GM19463 (cell line): ENCODE data around the gene LRIG1.
A peak's percentile ranks its signal among the peaks of the same experiment; 100 is the strongest.
"Not testable (repeated sequence)": the region's sequence is repeated elsewhere in the genome, so short reads cannot be mapped to it uniquely, and the experiment has no call there.

Experiments used
- ATAC-seq: cut with Tn5 transposase; IDR thresholded peaks from one replicate; pipeline ENCODE4 v1.9.1; 2021; ENCODE audit warnings: mild to moderate bottlenecking, moderate library complexity; ENCODE audit not compliant: unreplicated experiment

LRIG1 gene

DNA sequence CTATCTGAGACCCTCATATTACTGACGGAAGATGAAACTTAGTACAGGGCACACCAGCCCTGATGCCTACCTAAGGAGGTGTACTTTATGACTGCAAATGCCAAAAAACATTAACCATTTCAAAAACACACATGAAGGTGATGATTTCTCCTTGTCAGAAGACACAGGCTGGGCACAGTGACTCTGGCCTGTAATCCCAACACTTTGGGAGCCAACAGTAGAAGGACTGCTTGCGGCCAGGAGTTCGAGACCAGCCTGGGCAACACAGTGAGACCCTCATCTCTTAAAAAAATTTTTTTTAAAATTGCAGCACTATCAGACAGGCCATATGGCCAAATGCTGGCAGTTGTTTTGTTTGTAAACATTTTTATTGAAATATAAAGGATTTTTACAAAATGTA is 73.5 kb downstream of the LRIG1 start:
- no peak for ATAC-seq

DNA sequence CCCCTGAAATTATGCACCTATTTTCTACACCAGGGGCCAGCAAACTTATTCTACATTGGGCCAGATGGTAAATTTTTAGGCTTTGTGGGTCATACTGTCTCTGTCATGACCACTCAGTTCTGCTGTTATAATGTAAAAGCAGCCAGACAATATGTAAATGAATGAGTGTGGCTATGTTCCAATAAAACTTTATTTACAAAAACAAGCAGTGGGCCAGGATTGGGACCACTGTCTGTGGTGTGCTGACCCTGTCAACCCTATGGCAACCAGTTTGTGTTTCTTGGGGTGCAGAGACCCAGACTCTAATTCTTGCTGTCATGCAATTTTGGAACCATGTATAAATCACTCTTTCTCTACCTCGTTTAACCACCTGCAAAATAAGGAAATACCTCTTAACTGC is 74.7 kb downstream of the LRIG1 start:
- no peak for ATAC-seq

DNA sequence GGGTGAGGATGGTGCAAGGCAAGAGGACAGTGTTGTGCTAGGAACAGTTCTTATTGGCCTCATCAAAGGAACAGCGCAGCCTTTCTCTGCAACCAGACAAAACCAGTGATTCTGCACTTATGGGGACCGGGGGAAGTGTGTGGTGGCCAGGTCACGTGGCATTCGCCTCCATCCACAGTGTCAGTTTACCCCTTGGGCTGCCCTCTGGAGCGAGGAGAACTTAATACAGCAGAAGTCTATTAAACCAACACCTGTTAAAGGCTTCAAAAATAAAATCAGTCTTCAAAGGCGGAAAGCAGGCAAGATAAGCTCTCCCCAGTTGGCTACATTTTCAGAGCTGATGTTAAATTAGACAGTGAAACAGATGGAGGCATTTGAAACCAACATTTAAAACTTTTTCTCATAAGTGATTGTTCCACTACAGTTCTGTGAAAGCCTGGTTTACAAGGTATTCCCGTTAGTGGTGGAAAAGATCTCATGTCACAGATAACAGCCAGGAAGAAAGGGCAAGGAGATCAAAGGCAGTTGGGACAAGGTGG is 75.2 kb downstream of the LRIG1 start:
- ATAC-seq, result no peak

DNA sequence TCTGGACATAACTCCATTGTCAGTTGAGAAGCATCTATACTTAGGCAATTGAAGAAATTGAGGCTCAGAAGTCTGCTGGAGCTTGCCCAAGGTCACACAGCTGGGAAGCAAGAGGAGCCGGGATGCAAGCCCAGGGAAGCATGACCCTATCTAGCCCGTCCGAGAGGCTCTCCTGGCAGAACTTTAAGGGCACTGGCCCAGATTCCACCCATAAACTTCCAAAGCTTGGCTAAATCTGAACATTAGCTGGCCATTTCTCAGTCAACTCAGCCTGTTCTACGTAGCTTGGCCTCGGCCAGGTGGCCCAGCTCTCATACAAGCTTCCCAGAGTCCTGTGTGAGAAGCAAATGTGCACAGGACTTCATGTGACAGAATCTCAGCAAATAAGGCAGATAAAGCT is 75.8 kb downstream of the LRIG1 start:
- no peak for ATAC-seq

DNA sequence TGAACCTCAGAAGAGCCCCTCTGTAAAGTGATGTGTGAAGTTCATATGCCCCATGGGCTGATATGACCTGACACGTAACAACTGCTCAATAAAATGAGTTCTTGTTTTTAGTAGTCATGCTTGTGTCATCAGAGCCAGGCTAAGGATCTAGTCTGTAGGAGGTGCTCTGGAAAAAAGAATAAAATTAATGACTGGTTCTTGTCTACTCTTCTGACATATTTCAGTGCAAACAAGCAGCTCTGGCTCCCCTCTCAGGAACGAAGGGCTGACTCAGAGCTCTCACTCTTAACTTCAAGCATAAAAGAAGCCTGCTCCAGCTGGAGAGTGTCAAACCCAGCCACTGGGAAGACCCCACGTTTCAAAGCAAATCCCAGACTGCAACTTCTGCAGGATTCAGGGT is 77.0 kb downstream of the LRIG1 start:
- ATAC-seq, result no peak

DNA sequence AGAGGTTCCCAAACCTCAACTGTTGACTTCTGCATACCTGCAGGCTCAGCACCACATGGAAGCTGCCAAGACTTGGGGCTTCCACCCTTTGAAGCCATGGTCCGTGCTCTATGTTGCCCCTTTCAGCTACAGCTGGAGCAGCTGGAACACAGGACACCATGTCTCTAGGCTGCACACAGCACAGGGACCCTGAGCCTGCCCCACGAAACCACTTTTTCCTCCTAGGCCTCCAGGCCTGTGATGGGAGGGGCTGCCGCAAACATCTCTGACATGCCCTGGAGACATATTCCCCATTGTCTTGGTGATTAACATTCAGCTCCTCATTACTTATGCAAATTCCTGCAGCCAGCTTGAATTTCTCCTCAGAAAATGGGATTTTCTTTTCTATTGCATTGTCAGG is 78.9 kb downstream of the LRIG1 start:
- not testable (repeated sequence) for ATAC-seq

DNA sequence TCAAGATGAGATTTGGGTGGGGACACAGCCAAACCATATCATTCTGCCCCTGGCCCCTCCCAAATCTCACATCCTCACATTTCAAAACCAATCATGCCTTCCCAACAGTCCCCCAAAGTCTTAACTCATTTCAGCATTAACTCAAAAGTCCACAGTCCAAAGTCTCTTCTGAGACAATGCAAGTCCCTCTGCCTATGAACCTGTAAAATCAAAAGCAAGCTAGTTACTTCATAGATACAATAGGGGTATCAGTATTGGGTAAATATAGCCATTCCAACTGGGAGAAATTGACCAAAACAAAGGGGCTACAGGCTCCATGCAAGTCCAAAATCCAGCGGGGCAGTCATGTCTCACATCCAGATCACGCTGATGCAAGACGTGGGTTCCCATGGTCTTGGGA is 79.7 kb downstream of the LRIG1 start:
- ATAC-seq, result not testable (repeated sequence)

DNA sequence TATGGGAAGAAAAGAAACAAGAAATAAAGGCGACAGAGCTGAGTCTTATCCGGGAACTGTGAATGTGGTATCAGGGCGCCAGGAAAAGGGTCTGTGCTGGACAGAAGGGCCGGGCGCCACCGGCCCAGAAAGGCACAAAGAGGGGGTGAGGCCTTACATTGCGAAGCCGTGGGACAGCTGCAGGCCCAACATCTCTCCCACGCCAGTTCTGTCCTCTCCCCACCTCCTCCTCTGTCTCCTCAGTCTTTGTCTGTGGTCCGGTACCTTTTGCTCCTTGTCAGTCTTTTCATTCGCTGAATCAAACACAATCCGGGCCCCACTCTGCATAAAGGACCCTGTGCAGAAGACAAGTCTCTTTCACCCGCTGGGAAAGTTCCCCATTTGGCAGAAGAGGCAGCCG is 81.8 kb downstream of the LRIG1 start:
- no peak for ATAC-seq

DNA sequence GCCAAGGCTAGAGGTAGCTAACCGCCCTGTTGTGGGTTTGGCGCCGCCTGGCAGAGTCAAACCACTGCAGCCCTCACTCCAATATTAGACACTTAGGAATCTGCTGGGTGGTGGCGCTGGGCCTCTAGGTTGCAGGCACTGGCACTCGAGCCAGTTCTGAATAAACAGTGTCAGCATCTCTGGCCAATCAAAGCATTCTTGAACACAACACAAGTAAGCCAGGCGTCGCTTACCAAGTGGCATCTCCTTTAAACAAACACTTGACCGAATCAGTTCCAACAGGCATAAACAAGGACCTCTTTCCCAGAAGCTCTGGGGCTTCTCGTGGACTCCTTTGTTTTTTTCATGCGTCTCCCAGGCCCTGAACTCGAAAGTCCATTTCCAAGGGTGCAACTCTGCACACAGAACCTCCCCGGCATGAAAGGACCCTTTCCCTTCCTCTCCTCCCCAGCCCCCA is 82.3 kb downstream of the LRIG1 start:
- ATAC-seq, result no peak

DNA sequence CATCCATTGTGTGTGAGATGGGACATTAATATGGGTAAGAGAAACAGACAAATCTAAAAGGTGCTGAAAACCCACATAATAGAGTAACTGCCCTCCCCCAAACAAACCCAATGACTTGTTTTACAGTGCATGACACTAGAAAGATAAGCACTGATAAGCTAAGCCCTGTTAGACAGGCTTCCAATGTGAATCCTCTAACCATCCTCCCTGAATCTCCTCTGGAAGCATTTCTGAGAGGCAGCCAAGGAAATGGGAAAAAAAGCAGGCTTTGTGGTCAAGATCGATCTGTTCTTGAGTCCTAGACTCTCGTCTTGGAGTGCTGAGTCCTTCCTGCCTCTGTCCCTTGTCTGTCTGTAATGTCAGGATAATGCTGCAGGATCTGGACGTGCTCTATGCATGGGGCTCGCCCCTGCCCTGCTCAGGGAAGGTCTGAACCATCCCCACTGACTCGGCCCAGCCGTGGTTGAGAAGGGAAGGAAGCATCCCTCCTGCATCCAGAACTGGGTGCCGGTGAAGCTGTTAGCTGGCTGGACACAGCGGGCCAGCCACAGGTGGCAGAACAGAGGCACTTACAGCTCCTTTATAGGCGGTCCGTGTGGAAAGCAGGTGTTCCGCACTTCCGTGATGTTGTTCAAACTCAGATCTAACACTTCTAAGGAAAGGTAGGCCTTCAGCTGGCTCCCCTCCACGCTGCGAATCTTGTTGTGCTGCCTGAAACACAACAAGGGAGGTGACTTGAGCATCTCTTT is 84.1 kb downstream of the LRIG1 start:
- no peak for ATAC-seq

DNA sequence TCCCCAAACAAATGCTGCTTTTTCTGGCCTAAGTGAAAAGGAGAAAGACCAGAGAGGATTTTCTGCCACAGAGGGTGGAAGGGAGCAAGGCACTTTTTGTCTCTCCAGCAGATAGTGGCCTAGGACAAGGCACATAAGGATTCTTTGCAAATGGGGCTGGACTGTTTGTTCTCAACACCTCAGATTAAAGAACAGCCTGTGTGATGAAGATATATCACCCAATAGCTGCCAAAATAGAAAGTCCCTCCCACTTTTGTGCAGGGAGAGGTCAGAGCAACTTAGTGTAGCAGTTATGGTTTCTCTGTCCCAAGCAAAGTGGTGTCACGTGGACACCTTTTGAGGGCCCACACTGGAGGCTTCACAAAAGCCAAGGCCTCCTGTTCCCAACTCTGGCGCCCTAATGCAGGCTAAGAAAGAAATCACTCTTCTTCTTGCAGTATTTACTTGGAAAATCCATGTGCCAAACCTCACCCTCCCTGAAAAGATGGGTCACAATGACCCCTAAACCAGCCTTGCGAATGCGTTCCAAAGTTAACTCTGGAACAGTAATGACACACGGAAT is 84.9 kb downstream of the LRIG1 start:
- no peak for ATAC-seq

DNA sequence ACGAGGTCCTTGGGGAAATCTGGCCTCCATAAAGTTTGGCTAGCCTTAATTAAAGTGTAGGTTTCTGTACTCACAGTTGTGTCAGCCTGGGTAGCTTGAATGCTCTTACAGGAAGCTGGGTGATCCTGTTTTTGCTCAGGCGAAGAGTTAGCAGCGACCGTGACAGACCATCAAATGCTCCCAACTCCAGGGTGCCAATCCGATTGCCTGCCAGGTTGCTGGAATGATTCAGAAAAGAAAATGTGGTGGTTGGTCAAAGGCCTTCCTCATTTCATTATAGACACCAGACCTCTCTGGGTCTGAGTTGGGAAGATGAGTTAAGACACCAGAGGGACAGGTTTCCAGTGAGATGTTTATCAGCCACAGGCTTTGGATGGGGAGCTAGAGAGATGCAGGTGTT is 86.0 kb downstream of the LRIG1 start:
- no peak for ATAC-seq

DNA sequence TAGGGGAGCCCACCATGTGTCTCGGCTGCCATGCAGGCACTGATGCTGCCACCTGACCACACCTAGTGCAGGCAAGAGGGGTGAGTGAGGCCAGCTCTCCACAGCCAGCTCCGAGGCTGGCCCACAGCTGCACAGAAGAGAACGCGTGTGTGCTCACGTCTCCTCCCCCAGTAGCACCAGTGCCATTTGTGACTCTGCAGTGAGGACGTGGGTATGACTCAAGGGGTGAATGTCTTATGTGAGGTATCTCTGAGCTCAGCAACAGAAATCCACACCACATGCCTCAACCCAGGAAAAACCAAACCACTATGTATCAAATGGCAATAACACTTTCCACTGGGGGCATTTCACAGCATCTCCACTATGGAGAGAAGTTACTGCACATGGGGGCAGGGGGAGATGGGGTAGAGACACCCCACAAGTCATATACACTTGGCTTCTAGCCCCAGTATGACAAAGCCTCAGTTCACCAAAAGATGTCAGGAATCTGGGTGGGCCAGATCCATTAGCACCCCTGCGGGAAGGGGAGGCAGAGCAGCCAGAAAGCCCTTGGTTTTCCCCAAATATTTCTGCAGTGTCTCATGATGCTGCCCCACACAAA is 87.6 kb downstream of the LRIG1 start:
- no peak for ATAC-seq

DNA sequence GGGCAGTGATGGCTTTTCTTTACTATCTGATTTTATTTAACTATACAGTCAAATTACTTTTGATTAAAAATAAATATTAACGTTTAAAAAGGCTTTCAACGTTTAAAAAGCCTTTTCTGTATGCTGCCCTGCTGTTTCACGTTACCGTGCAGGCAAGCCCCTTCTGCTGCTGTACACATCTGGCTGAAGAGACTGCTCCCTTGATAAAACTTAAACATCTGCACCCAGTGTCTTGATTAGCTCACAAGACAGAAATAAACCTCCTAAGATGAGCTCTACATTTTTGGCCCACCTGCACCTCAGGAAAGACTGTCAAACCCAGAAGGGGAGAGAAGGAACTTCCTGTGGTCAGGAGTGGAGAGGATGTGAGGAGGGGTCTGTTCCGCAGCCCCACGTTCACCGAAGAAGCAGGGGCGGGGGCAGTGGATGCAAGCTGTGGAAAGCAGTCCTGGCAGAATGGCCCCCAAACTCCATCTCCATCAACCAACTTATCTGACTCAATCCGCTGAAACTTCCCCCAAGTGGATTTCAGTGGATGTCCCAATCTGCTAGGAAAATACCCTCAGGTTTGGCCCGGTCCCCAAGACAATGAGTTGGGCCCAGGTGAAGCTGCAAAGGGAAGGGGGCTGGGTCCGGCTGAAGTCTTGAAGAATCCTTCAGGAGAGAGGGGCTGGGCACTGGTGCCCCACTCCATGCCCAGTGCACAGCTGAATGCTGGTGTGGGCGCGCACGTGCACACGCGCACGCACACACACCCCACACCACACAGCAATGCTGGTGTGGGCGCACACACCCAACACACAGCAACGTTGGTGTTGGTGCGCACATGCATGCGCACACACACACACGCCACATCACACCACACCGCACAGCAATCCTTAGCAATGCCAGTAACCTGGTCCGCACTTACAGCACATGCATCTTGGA is 88.6 kb downstream of the LRIG1 start:
- no peak for ATAC-seq

DNA sequence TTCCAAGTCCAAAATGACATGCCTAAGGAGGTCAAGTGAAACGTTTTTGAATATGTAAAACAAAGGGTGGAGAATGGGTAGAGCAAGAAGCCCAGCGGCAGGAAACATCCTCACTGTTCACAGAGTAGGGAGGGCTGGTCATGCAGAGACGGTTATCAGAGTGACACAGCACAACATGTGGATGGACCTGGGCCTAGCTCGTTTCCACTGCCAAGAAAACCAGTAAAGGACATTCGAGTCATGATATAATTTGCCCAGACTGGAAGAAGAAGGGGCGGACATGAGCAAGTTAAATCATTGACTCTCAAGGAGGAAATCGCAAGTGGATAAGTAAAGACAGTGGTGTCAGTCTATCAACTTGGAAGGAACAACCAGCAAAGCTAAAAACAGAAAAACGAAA is 89.3 kb downstream of the LRIG1 start:
- ATAC-seq, result no peak

DNA sequence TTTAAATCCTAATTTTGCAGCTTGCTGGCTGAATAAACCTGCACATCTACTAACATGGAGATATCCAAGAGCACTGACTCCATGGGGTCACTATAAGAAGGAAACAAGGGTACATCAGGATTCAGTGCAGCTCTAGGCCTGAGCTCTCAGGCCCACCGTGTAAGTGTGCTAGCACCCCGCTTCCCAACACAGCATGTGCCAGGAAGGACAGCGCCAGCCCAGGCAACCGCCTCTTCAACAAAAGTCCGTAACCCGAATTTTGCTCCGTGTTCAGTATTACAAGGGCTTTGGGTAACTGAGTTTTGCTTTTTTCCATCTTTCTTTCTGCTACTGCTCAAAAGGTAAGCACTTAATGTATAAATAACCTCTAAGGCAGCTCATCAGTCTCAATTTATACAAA is 89.8 kb downstream of the LRIG1 start:
- no peak for ATAC-seq

DNA sequence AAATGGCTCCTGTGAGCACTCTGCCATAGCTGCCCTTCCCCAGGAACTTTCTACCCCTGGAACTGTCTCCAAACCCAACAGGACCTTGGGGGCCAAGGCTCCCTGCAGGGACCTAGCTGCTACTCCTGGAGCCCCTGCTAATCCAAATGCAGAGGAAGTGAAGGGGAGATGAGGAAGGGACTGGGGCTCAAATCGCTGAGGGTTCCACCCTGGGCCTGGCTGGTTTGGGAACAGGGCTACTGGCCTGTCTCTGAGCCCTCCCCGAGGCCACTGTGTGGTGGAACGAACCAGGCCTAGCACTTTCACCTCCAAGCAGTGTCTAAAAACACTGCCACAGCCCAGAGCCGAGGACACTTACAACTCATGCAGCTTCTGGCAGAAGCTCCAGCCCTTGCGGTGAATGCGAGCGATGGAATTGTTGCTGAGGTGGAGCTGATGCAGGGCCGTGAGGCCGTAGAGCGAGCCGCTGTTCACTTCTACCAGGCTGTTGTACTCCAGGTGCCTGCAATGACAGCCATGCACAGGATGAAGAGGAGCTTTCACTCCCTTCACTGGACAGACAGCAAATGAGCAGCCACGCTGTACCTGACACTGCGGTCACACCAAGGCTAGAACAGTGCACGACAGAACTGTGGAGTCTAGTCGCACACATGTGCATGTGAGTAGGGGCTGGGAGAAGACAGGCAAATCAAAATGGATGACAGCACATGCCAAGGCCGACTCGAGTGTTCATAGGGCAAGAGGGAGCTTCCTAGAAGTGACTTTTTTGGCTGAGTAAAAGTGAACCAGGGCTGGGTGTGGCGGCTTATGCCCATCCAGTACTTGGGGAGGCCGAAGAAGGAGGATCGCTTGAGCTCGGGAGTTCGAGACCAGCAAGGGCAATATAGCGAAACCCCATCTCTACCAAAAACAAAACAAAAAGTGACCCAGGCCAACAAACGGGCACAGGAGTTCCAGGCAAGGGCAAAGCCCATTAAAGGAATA is 90.8 kb downstream of the LRIG1 start:
- ATAC-seq, result no peak

DNA sequence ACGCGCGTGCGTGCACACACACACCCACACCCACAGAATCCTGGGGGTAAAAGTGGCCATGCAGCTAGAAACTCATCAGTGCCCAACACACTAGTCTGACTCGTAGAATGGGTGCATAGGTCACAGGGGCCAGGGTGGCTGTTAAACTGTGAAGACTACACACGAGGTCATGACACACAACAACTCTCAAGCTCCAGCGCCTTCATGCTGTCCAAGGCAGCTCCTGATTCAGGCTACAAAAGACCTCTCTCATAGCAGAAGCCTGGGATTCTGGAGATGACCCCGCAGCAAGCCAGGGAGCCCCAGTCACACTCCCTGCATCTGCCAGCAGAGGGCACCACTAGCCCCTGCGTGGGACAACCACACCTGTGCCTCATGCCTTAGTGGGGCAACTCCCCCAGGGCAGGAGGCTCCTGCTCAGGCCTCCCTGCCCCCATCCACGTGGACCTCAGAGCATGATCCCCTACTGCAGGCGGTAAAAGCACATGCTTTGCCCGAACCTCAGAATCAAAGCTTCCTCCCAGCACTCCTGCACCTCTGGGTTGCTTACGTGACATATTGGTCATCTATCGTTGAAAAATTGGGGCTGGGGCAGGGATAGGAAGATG is 93.1 kb downstream of the LRIG1 start:
- ATAC-seq, result peak; percentile 87

DNA sequence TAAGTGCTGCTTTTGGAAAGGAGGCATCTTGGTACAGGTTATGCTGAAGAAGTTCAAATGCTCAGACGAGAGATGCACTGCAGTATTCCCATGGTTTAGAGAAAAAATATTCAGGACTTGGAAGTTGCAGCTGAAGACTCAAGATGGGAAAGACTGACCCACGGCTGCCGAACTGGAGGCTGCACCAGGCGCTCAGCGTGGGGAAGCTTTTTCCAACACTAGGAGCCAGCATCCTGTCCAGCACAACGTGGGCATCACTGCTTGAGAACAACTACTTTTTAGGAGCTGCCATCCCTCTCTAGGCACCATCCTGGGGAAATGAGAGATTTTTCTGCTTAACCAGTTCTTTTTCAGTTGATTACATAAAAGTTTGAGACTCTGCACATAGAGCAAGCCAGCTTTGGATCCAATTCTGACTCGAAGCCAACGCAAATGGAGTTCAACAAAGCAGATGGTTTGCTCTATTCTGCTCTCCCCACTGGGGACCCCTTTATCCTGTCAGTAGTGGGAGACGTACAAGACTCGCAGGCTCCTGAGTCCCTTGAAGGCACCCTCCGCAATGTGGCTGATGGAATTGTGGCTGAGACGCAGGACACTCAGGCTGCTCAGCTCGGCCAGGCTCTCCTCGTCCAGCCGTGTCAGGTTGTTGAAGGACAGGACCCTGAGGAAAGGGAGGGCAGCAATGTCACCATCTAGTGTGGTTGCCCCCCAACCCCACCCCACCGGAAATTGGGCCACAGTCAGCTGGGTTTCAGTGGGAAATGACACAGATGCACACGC is 93.8 kb downstream of the LRIG1 start:
- no peak for ATAC-seq
